Measurements from ENCODE around the gene MAP3K12.
A peak's percentile ranks its signal among the peaks of the same experiment; 100 is the strongest.
"Not testable (repeated sequence)": the region's sequence is repeated elsewhere in the genome, so short reads cannot be mapped to it uniquely, and the experiment has no call there.

MAP3K12 gene, protein sequence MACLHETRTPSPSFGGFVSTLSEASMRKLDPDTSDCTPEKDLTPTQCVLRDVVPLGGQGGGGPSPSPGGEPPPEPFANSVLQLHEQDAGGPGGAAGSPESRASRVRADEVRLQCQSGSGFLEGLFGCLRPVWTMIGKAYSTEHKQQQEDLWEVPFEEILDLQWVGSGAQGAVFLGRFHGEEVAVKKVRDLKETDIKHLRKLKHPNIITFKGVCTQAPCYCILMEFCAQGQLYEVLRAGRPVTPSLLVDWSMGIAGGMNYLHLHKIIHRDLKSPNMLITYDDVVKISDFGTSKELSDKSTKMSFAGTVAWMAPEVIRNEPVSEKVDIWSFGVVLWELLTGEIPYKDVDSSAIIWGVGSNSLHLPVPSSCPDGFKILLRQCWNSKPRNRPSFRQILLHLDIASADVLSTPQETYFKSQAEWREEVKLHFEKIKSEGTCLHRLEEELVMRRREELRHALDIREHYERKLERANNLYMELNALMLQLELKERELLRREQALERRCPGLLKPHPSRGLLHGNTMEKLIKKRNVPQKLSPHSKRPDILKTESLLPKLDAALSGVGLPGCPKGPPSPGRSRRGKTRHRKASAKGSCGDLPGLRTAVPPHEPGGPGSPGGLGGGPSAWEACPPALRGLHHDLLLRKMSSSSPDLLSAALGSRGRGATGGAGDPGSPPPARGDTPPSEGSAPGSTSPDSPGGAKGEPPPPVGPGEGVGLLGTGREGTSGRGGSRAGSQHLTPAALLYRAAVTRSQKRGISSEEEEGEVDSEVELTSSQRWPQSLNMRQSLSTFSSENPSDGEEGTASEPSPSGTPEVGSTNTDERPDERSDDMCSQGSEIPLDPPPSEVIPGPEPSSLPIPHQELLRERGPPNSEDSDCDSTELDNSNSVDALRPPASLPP

DNA sequence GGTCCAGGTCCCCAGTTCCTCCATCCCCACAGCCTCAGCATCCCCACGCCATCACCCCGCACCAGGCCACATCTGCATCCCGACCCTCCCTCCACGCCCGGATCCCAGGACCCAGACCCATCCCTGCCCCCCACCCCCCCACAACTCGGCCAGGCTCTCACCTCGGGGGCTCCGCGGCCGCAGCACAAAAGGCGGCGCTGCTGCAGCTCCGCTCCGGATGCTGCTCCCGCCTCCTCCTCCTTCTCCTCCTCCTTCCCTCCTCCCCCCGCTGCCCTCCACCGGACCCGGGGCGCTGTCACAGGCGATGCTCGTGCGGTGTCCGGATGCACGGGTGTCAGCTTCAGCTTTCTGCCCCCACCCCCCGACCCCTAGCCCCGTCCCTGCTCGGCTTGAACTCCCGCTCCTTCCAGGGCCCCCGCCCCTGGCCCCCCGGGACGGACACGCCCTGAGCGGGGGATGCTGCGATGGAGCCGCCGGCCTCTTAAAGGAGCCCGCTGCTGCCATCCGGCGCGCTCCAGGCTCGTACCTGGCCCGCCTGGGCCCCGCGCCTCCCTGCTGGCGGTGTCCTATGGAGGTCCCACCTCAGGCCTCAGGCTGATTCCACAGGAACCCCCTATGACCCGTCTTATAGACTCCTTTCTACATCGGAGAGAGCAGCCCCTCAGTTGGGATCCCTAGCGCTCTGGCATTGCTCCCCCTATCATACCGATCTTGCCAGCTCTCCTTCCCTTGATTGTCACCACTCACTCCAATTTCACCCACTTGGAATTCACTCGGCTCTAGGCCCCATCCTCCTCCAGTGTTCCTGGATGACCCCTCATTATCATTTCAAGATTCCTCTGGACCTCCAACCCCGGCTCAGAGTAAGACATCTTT, at the start of gene MAP3K12:
TSS of gene MAP3K12 (minus strand) at position 193 of the 876 bp plus-strand sequence. CDS start 12,067 bp downstream, outside the sequence.
- Histone ChIP-seq H3K4me3 (ENCODE audit: low read length in 2 of 2) (peak within 1 kb of the TSS; percentile 64 to 90), H3K27me3 (ENCODE audit: control insufficient read depth in 1 of 2, insufficient read depth in 2 of 2, low read length in 2 of 2) (no peaks in the 10 kb centered on the region), H3K9me3 (ENCODE audit: control insufficient read depth in 2 of 2, low read length in 2 of 2) (no peaks in the 10 kb centered on the region), H3K27ac (ENCODE audit: low read length) (peak within 1 kb of the TSS; percentile 99), H3K36me3 (ENCODE audit: control insufficient read depth in 2 of 2, insufficient read depth in 2 of 2, low read length in 2 of 2) (peaks cover 4 to 6% of the 10 kb centered on the region in 2 donors), H3K9ac (ENCODE audit: low read length in 2 of 2) (peak within 1 kb of the TSS; percentile 68 to 98), H3K4me1 (ENCODE audit: control insufficient read depth, insufficient read depth, low read length) (peaks cover 37% of the 10 kb centered on the region)

DNA sequence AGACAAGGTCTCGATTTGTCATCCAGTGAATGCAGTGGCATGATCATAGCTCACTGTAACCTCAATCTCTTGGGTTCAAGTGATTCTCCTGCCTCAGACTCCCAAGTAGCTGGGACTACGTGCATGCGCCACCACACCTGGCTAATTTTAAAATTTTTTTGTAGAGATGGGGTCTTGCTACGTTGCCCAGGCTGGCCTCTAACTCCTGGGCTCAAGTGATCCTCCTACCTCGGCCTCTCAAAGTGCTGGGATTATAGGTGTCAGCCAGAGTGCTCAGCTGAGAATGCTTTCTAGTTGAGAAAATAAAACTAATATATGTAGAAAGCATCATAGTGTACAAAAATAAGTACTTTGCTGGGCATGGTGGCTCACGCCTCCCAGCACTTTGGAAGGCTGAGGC, 49.1 kb upstream of the MAP3K12 start:
- H3K36me3 ChIP-seq (ENCODE audit: control insufficient read depth in 2 of 2, insufficient read depth in 2 of 2, low read length in 2 of 2); H3K4me3 ChIP-seq (ENCODE audit: low read length in 2 of 2); H3K9me3 ChIP-seq (ENCODE audit: control insufficient read depth in 2 of 2, low read length in 2 of 2); H3K27me3 ChIP-seq (ENCODE audit: control insufficient read depth in 1 of 2, insufficient read depth in 2 of 2, low read length in 2 of 2); H3K27ac ChIP-seq (ENCODE audit: low read length); H3K4me1 ChIP-seq (ENCODE audit: control insufficient read depth, insufficient read depth, low read length); H3K9ac ChIP-seq (ENCODE audit: low read length in 2 of 2): not testable (repeated sequence)

DNA sequence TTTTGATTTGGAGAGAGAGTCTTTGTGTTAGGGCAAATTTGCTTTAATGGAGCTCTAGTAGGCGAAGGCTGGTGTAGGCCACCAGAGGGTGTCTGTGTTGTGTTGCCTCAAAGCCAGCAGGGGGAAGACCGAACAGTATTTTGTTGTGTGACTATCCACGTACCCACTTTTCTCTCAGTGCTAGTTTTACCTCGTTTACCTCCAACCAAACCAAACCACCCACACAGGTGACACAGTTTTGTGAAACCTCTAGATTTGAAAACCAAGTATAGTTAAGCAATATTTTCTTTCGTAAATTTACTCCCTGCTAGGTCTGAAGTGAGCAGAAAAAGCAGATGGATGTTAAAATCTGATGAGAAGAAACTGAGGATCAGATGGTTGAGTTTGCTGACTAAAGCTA, 44.3 kb upstream of the MAP3K12 start:
- Histone ChIP-seq H3K4me1 (ENCODE audit: control insufficient read depth, insufficient read depth, low read length) (peaks cover 5% of the 10 kb centered on the region), H3K27ac (ENCODE audit: low read length) (peak overlapping the region; percentile 25), H3K36me3 (ENCODE audit: control insufficient read depth in 2 of 2, insufficient read depth in 2 of 2, low read length in 2 of 2) (peaks cover 14 to 20% of the 10 kb centered on the region in 2 donors), H3K27me3 (ENCODE audit: control insufficient read depth in 1 of 2, insufficient read depth in 2 of 2, low read length in 2 of 2) (no peaks in the 10 kb centered on the region), H3K9ac (ENCODE audit: low read length in 2 of 2) (peak overlapping the region; percentile 57 to 64), H3K4me3 (ENCODE audit: low read length in 2 of 2) (peak overlapping the region in 1 of 2 donors; percentile 20), H3K9me3 (ENCODE audit: control insufficient read depth in 2 of 2, low read length in 2 of 2) (no peaks in the 10 kb centered on the region)

DNA sequence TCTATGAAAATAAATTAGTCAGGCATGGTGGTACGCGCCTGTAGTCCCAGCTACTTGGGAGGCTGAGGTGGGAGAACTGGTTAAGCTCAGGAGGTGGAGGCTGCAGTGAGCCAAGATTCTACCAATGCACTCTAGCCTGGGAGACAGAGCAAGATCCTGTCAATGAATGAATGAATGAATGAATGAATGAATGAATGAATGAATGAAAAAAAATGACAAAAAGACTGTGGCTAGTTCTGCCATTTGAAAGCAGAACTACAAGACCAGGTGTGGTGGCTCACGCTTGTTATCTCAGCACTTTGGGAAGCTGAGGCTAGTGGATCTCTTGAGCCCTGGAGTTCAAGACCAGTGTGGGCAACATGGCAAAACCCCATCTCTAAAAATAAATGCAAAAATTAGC, 40.3 kb upstream of the MAP3K12 start:
- H3K27ac ChIP-seq (ENCODE audit: low read length) = no peak overlapping the region
- H3K4me1 ChIP-seq (ENCODE audit: control insufficient read depth, insufficient read depth, low read length) = peaks cover 5% of the 10 kb centered on the region
- H3K9me3 ChIP-seq (ENCODE audit: control insufficient read depth in 2 of 2, low read length in 2 of 2) = no peaks in the 10 kb centered on the region
- H3K27me3 ChIP-seq (ENCODE audit: control insufficient read depth in 1 of 2, insufficient read depth in 2 of 2, low read length in 2 of 2) = no peaks in the 10 kb centered on the region
- H3K4me3 ChIP-seq (ENCODE audit: low read length in 2 of 2) = no peak overlapping the region
- peaks cover 29 to 33% of the 10 kb centered on the region in 2 donors for H3K36me3 ChIP-seq (ENCODE audit: control insufficient read depth in 2 of 2, insufficient read depth in 2 of 2, low read length in 2 of 2)
- no peak overlapping the region for H3K9ac ChIP-seq (ENCODE audit: low read length in 2 of 2)

DNA sequence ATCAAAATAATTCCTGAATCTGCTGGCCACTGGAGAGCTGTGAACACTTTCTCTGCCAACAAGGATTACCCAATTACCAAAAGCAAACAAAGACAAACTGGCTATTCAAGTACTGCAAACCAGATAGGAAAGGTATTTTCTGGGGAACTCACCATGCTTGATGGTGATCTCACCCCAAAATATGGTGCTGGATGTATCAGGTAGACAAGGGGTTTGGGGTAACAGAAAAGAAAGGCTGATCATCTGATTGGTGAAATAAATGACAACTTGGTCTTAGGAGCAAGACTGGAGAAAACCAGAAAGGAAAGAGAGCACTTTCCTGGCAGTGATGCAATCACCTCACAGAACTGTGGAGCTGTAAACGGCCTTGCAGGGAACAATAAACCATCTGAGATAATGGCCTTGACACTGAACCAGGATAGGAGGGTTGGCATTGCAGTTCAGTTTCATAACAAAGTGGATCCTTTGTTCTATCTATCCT, 39.0 kb upstream of the MAP3K12 start:
- Histone ChIP-seq H3K36me3 (ENCODE audit: control insufficient read depth in 2 of 2, insufficient read depth in 2 of 2, low read length in 2 of 2) (peaks cover 37 to 40% of the 10 kb centered on the region in 2 donors), H3K27ac (ENCODE audit: low read length) (no peak overlapping the region), H3K4me1 (ENCODE audit: control insufficient read depth, insufficient read depth, low read length) (no peaks in the 10 kb centered on the region), H3K4me3 (ENCODE audit: low read length in 2 of 2) (no peak overlapping the region), H3K27me3 (ENCODE audit: control insufficient read depth in 1 of 2, insufficient read depth in 2 of 2, low read length in 2 of 2) (no peaks in the 10 kb centered on the region), H3K9me3 (ENCODE audit: control insufficient read depth in 2 of 2, low read length in 2 of 2) (no peaks in the 10 kb centered on the region), H3K9ac (ENCODE audit: low read length in 2 of 2) (no peak overlapping the region)

DNA sequence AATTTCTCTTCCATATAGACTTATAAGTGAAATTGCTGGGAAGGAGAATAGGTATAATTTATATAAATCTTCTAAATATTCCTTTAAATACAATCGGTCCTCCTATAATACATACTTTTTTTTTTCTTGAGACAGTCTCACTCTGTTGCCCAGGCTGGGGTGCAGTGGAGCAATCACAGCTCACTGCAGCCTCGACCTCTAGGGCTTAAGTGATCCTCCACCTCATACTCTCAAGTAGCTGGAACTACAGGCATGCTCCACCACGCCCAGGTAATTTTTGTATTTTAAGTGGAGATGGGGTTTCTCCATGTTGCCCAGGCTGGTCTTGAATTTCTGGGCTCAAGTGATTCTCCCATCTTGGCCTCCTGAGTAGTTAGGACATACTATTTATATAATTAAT, 37.7 kb upstream of the MAP3K12 start:
- Histone ChIP-seq H3K4me3 (ENCODE audit: low read length in 2 of 2) (no peak overlapping the region), H3K4me1 (ENCODE audit: control insufficient read depth, insufficient read depth, low read length) (peaks cover under 1% of the 10 kb centered on the region), H3K27me3 (ENCODE audit: control insufficient read depth in 1 of 2, insufficient read depth in 2 of 2, low read length in 2 of 2) (no peaks in the 10 kb centered on the region), H3K9ac (ENCODE audit: low read length in 2 of 2) (no peak overlapping the region), H3K27ac (ENCODE audit: low read length) (no peak overlapping the region), H3K36me3 (ENCODE audit: control insufficient read depth in 2 of 2, insufficient read depth in 2 of 2, low read length in 2 of 2) (peaks cover 43% of the 10 kb centered on the region in 2 donors), H3K9me3 (ENCODE audit: control insufficient read depth in 2 of 2, low read length in 2 of 2) (no peaks in the 10 kb centered on the region)

DNA sequence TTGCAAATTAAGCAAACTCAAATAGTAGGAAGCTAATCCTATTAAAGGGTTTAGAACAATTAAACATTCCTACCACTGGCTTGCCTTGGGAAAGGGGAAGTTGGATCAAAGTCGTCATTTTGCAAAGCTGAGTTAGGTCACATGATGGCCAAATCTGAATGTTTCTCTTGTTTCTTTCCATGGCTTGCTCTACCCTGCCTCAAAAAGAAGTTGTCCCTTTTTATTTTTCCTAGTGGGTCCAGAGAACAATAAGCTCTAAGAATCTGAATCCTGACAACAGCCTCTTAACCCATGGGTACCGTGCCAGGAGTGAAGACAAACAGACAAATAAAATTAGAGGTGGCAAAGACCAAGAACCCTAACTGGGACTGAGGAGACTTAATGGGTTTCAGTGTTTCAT, 34.2 kb upstream of the MAP3K12 start:
- no peak overlapping the region for H3K4me3 ChIP-seq (ENCODE audit: low read length in 2 of 2)
- H3K4me1 ChIP-seq (ENCODE audit: control insufficient read depth, insufficient read depth, low read length) = peaks cover 2% of the 10 kb centered on the region
- H3K27me3 ChIP-seq (ENCODE audit: control insufficient read depth in 1 of 2, insufficient read depth in 2 of 2, low read length in 2 of 2) = no peaks in the 10 kb centered on the region
- no peak overlapping the region for H3K27ac ChIP-seq (ENCODE audit: low read length)
- H3K9ac ChIP-seq (ENCODE audit: low read length in 2 of 2) = no peak overlapping the region
- no peaks in the 10 kb centered on the region for H3K9me3 ChIP-seq (ENCODE audit: control insufficient read depth in 2 of 2, low read length in 2 of 2)
- H3K36me3 ChIP-seq (ENCODE audit: control insufficient read depth in 2 of 2, insufficient read depth in 2 of 2, low read length in 2 of 2) = peaks cover 40 to 51% of the 10 kb centered on the region in 2 donors

DNA sequence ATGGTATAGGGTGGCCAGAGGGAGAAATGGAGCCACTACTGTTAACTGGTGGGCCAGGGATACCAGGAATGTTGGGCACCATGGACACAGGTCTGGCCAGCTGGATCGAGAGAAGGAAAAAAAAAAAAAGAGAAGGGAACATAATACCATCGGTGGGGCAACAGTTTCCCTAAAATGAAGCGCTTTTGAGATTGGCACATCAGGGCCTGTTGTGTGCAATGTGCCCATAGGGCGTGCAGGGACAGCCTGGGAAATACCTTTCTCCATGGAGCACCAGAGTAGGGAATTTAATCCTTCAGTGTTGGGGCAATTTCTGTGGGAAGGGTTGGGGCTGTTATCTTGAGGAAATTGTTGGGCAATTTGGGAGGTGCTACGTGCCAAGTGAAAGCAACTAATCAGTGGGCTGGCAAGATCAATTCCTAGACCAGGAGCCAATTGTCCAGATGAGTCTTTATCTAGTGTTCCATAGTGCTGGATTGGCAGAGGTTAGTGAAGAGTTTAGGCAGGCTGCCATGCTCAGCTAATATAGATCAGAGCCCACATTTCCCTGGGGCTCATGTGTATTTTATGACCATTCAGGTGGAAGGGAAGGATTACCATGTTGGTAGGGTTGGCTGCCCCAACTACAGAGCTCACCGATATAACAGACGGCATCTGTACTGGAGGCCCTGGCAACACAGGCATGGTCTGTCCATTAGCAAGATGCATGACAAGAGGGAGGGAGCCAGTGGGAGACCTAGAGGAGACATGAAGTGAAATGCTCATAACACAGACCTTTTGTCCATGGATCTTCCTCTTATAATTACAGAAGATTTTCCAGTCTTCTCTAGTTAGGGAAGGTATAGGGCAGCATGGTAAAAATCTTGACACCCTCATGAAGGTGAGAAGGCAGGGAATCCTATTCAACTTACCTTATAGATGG, 33.5 kb upstream of the MAP3K12 start:
- Histone ChIP-seq H3K9me3 (ENCODE audit: control insufficient read depth in 2 of 2, low read length in 2 of 2) (no peaks in the 10 kb centered on the region), H3K27ac (ENCODE audit: low read length) (no peak overlapping the region), H3K27me3 (ENCODE audit: control insufficient read depth in 1 of 2, insufficient read depth in 2 of 2, low read length in 2 of 2) (no peaks in the 10 kb centered on the region), H3K9ac (ENCODE audit: low read length in 2 of 2) (no peak overlapping the region), H3K36me3 (ENCODE audit: control insufficient read depth in 2 of 2, insufficient read depth in 2 of 2, low read length in 2 of 2) (peaks cover 40 to 53% of the 10 kb centered on the region in 2 donors), H3K4me1 (ENCODE audit: control insufficient read depth, insufficient read depth, low read length) (peaks cover 2% of the 10 kb centered on the region), H3K4me3 (ENCODE audit: low read length in 2 of 2) (no peak overlapping the region)

DNA sequence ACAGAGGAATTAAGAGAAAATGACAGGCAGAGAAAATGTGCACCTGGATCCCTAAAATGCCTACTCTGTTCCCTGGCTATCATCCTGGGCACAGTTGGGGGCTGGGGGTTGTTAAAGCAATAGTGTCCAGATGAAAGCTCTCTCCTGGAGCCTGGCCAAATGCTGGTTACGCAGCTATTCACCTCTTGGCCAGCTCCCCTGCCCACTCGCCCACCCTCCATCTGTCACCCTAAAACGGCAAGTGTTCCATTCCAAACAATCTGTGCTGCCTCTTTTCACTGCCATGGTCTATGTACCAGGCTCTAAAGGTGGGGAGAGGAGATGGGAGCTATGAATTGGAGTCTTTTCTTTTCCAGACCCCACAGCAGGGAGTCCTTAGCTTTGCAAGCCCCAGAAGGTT, 32.8 kb upstream of the MAP3K12 start:
- Histone ChIP-seq H3K9me3 (ENCODE audit: control insufficient read depth in 2 of 2, low read length in 2 of 2) (no peaks in the 10 kb centered on the region), H3K9ac (ENCODE audit: low read length in 2 of 2) (no peak overlapping the region), H3K4me3 (ENCODE audit: low read length in 2 of 2) (no peak overlapping the region), H3K36me3 (ENCODE audit: control insufficient read depth in 2 of 2, insufficient read depth in 2 of 2, low read length in 2 of 2) (peaks cover 33 to 49% of the 10 kb centered on the region in 2 donors), H3K27me3 (ENCODE audit: control insufficient read depth in 1 of 2, insufficient read depth in 2 of 2, low read length in 2 of 2) (no peaks in the 10 kb centered on the region), H3K27ac (ENCODE audit: low read length) (no peak overlapping the region), H3K4me1 (ENCODE audit: control insufficient read depth, insufficient read depth, low read length) (peaks cover 2% of the 10 kb centered on the region)

Data from stomach smooth muscle (tissue), 2 donors.